OCI-M2 (cell line): ENCODE data around the gene GOPC.
"Not testable (repeated sequence)": the region's sequence is repeated elsewhere in the genome, so short reads cannot be mapped to it uniquely, and the experiment has no call there.

Experiments used
- DNase-seq: peaks from one replicate; lab custom pipeline; 2025; ENCODE audit not compliant: unreplicated experiment; lab: John Stamatoyannopoulos, UW

Gene GOPC

DNA sequence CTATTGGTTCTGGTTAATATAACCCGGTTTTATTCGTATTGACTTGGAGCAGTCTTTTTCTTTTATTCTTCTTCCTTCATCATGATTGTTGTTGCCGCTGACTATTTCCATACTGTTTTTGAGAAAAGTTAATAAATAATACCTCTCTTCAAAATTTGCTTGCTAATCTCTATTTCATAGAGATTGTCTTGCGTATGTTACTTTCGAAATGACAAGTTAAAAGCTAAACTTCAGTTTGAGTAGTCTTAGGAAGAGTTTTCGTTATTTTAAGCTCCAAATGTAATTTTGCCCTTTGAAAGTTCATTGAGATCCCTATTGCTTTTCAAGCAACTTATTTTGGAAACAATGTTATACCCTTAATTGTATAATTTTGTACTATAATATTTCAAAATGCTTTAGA, 83.4 kb downstream of the GOPC start:
- DNase-seq = no peak

DNA sequence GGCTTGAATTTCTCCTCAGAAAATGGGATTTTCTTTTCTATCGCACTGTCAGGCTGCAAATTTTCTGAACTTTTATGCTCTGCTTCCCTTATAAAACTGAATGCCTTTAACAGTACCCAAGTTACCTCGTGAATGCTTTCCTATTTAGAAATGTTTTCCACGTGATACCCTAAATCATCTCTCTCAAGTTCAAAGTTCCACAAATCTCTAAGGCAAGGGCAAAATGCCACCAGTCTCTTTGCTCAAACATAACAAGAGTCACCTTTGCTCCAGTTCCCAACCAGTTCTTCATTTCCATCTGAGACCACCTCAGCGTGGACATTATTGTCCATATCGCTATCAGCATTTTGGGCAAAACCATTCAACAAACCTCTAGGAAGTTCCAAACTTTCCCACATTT, 84.3 kb downstream of the GOPC start:
- not testable (repeated sequence) for DNase-seq

DNA sequence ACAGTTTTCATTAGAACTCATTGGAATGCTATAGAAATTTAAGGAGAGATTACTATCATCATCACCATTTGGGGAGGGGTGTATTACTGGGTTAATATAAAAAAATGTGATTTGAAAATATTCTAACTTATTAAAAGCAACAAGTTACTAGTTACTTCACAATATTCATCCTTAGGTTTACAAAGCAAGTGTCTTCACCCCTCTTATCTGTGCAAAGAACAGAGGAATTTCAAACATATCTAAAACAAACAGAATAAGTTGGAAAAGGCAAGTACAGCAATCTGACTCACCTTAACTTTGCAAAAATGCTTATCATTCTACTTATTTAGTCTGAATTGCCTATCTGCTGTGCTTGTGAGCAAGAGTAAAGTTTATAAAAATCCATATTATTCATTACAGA, 87.0 kb downstream of the GOPC start:
- no peak for DNase-seq

DNA sequence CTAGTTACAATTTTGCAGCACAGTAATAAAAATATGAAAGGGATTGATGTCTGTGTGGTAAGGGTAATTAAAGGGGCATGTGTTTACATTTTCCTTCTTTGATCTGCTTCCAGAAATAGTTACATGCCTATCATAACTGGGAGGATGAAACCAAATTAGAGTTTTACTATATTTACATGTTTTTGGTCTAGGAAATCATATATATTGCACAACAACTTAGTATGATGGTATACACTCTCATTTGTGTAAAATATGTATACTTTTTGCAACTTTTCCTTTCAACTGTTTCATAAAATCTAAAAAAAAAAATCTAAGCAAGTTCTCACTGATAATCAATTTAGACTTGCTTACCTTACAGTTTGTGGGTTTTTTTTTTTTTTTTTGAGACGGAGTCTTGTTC, 87.7 kb downstream of the GOPC start:
- no peak for DNase-seq

DNA sequence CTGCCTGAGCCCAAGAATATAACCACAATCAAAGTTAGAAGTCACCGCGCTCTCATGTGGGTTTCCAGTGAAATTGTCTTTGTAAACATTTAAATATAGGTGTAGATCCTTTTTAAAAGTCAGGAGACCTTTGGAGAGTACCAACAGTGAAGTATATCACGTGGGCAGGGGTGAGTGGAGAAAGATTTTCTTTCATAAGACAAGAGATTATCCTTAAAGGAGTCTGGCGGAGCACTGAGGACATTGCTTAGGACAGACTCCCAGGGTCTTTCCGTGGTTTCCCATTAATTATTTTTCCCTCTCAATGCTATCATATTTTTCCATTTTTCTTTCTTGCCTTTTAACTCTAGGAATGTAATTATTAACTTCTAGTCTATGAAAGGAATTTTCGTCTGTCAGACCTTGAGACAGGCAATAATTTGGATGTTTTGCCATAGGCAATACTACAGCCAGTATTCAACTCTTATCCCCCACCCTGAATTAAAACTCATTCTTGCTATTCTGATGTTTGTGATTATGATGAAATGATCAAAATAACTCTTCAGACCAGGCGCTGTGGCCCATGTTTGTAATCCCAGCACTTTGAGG, 88.4 kb downstream of the GOPC start:
- DNase-seq = no peak

DNA sequence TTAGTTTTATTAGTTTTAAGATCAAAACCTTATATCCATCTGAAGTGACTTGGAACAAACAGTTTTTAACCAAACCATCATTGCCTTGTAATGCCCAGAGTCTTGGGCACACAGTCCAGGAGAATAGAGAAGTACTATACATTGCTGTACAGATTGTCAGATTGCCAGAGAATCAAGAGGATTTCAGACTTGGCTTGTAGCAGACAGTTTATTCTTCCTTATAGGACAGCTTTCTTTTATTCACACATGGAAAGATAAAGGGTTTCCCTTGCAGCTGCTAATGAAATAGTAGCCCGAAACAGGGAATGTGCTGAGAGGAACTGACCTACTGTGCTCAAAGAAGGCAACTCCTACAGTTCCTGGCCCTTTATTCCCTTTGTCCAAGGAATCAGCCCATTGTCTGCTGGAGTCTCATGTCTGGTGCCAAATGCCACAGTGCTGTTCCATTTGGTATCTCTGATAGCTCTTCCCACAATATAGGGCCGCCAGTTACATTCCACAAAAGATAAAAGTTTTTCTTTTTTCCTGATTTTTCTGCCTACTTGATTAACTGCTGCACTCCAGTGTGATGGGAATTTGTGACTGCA, 89.2 kb downstream of the GOPC start:
- DNase-seq = no peak

DNA sequence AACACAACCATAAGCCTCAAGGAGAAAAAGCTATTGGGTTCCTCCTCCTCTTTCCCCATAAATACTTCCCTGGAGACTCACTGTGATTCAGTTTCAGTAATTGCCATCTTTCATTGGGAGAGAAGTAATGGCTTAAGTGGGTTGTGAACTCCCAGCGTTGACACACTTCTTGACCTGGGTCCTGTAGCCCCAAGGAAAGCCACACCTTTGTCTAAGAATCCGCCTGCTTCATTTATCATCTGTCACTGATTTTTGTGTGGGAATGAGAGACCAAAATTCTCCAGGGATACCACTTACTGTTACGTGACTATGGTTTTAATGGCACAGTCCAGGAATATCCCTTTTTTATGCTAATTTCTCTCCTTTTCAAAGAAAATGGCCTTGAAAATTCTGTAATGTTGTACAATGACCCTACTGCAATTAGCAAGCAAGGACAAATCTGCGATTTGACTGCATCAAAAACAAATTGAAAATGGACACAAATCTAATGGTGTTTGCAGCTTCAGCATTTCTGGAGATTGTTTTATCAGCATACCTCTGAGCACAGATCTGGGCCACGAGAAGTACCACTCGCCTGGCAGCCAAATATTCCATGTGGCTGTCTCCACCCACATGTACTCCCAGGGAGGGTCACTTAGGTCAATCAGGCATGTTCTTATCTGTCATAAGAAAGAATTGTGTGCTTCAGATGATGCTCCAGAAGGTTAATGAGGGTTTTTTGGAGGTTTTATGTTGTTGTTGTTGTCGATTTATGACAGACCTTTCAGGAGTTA, 90.1 kb downstream of the GOPC start:
- no peak for DNase-seq
